ENCODE results near the gene BOK. TPM values are rescaled to one million over a fixed set of nuclear protein-coding genes. Genes with fewer than 3 reads are reported as not detected.

BOK gene
- total and polyA plus RNA-seq, 2 of the 13 experiments (the other 11 are each of a cell fraction or from before 2014, with no cell fraction given), result 35.5 to 39.2 TPM

DNA sequence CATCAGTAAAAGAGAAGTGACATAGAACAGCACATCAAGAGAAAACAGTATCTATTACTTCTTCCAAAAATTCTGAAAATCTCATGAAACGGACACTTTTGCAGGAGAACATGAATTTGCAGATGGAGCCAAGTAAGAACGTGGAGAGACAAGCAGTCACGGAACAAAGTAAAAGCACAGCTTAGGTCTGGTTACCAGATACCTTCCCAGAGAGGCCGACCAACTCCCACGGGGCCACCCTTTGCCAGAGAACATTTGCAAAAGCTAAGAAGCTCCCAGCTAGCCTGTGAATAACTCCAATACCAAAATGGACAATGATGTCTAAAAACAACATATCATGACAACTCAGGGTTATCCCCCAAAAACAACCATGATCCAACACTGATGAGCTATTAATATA is 39.5 kb downstream of the BOK start (continued):
- TF ChIP-seq BCLAF1 (IDR thresholded peaks at IDR 0.05) (no peak), ESRRA (CRISPR knock-in tag; IDR thresholded peaks at IDR 0.05; ENCODE audit: low read depth) (no peak), IKZF4 (CRISPR knock-in tag; IDR thresholded peaks at IDR 0.05; ENCODE audit: borderline replicate concordance, low read depth, not compliant biosample characterization) (no peak), HOXA5 (CRISPR knock-in tag; IDR thresholded peaks at IDR 0.05) (no peak), DMAP1 (CRISPR knock-in tag; IDR thresholded peaks at IDR 0.05) (no peak), ZMAT3 (CRISPR knock-in tag; conservative IDR thresholded peaks at IDR 0.05) (no peak), ZNF670 (CRISPR knock-in tag; IDR thresholded peaks at IDR 0.05; ENCODE audit: borderline replicate concordance) (no peak), ZNF607 (CRISPR knock-in tag; IDR thresholded peaks at IDR 0.05; ENCODE audit: borderline replicate concordance) (no peak)
- TF ChIP-seq, protein P1, sequence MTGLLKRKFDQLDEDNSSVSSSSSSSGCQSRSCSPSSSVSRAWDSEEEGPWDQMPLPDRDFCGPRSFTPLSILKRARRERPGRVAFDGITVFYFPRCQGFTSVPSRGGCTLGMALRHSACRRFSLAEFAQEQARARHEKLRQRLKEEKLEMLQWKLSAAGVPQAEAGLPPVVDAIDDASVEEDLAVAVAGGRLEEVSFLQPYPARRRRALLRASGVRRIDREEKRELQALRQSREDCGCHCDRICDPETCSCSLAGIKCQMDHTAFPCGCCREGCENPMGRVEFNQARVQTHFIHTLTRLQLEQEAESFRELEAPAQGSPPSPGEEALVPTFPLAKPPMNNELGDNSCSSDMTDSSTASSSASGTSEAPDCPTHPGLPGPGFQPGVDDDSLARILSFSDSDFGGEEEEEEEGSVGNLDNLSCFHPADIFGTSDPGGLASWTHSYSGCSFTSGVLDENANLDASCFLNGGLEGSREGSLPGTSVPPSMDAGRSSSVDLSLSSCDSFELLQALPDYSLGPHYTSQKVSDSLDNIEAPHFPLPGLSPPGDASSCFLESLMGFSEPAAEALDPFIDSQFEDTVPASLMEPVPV (CRISPR knock-in tag; IDR thresholded peaks at IDR 0.05), result no peak
- TF ChIP-seq, protein P2, sequence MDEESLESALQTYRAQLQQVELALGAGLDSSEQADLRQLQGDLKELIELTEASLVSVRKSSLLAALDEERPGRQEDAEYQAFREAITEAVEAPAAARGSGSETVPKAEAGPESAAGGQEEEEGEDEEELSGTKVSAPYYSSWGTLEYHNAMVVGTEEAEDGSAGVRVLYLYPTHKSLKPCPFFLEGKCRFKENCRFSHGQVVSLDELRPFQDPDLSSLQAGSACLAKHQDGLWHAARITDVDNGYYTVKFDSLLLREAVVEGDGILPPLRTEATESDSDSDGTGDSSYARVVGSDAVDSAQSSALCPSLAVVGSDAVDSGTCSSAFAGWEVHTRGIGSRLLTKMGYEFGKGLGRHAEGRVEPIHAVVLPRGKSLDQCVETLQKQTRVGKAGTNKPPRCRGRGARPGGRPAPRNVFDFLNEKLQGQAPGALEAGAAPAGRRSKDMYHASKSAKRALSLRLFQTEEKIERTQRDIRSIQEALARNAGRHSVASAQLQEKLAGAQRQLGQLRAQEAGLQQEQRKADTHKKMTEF (CRISPR knock-in tag; IDR thresholded peaks at IDR 0.05), result no peak
- TF ChIP-seq, protein P3, sequence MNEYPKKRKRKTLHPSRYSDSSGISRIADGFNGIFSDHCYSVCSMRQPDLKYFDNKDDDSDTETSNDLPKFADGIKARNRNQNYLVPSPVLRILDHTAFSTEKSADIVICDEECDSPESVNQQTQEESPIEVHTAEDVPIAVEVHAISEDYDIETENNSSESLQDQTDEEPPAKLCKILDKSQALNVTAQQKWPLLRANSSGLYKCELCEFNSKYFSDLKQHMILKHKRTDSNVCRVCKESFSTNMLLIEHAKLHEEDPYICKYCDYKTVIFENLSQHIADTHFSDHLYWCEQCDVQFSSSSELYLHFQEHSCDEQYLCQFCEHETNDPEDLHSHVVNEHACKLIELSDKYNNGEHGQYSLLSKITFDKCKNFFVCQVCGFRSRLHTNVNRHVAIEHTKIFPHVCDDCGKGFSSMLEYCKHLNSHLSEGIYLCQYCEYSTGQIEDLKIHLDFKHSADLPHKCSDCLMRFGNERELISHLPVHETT (CRISPR knock-in tag; conservative IDR thresholded peaks at IDR 0.05), result no peak
